Mesendoderm (in vitro differentiated cells): ENCODE results near the gene TEX44.

ENCODE experiments used
- DNase-seq: peaks from one replicate; pipeline ENCODE4 v3.0.0; 2013
- H2AK5ac ChIP-seq: 2 replicates; pipeline ENCODE4 v1.6.1; 2013; ENCODE audit warnings: low read length, inconsistent platforms
- H2BK120ac ChIP-seq: 2 replicates; pipeline ENCODE4 v1.6.1; 2013; ENCODE audit warnings: low read depth, mild to moderate bottlenecking, low read length, moderate library complexity, mixed read lengths
- H2BK15ac ChIP-seq: replicated peaks from 2 replicates; pipeline ENCODE4 v1.6.1; 2013; ENCODE audit warnings: low read depth, mild to moderate bottlenecking, moderate library complexity
- H2BK5ac ChIP-seq: 2 replicates; pipeline ENCODE4 v1.6.1; 2013; ENCODE audit warnings: low read length, inconsistent platforms
- H3K18ac ChIP-seq: 2 replicates; pipeline ENCODE4 v1.6.1; 2013; ENCODE audit warnings: mild to moderate bottlenecking, low read length, mixed read lengths
- H3K23ac ChIP-seq: one replicate; pipeline ENCODE4 v1.6.1; 2013; ENCODE audit warnings: low read length
- H3K27ac ChIP-seq: 2 replicates; pipeline ENCODE4 v1.5.1; 2013; ENCODE audit warnings: low read depth, mild to moderate bottlenecking, inconsistent platforms, low read length, moderate library complexity
- H3K27me3 ChIP-seq: 2 replicates; pipeline ENCODE4 v1.6.1; 2013; ENCODE audit warnings: low read length, control low read depth, mild to moderate bottlenecking, inconsistent platforms; ENCODE audit not compliant: insufficient read depth, poor library complexity
- H3K36me3 ChIP-seq: 2 replicates; pipeline ENCODE4 v1.6.1; 2013; ENCODE audit warnings: low read length, inconsistent platforms; ENCODE audit not compliant: control insufficient read depth, insufficient read depth
- H3K4ac ChIP-seq: one replicate; pipeline ENCODE4 v1.6.1; 2013; ENCODE audit warnings: low read depth, mild to moderate bottlenecking, low read length, moderate library complexity
- H3K4me1 ChIP-seq: 2 replicates; pipeline ENCODE4 v1.6.1; 2013; ENCODE audit warnings: low read depth, low read length, inconsistent platforms; ENCODE audit not compliant: control insufficient read depth
- H3K4me2 ChIP-seq: 2 replicates; pipeline ENCODE4 v1.6.1; 2013; ENCODE audit warnings: low read length
- H3K4me3 ChIP-seq: 2 replicates; pipeline ENCODE4 v1.5.1; 2013; ENCODE audit warnings: mild to moderate bottlenecking, low read length
- H3K56ac ChIP-seq: one replicate; pipeline ENCODE4 v1.6.1; 2013; ENCODE audit warnings: low read length
- H3K79me1 ChIP-seq: 2 replicates; pipeline ENCODE4 v1.6.1; 2013; ENCODE audit warnings: low read length, inconsistent platforms
- H3K79me2 ChIP-seq: 2 replicates; pipeline ENCODE4 v1.6.1; 2013; ENCODE audit warnings: mild to moderate bottlenecking, low read length; ENCODE audit not compliant: control insufficient read depth, insufficient read depth
- H3K9ac ChIP-seq: 2 replicates; pipeline ENCODE4 v1.6.1; 2013; ENCODE audit warnings: low read length, inconsistent platforms
- H4K5ac ChIP-seq: one replicate; pipeline ENCODE4 v1.6.1; 2013; ENCODE audit warnings: low read length
- H4K8ac ChIP-seq: one replicate; pipeline ENCODE4 v1.6.1; 2013; ENCODE audit warnings: low read depth, mild to moderate bottlenecking, control low read depth, low read length, moderate library complexity
- WGBS: extraction: QIAGEN DNeasy Blood & Tissue Kit; methylation state at CpG from one replicate; pipeline ENCODE4 v1.1.7; 2013; ENCODE audit warnings: low lambda C conversion rate, missing lambda C conversion rate; ENCODE audit not compliant: insufficient coverage; ENCODE audit errors: extremely low coverage; 5-methylcytosine and 5-hydroxymethylcytosine counted together

TEX44 gene

GRCh38 chr2:231612109-231612455, 19.4 kb downstream of the TEX44 start:
- Histone ChIP-seq H3K9ac (peak overlapping the region; percentile 50), H4K5ac (no peak overlapping the region), H3K79me1 (no peaks in the 10 kb centered on the region), H3K4ac (peak overlapping the region; percentile 38), H3K27me3 (no peaks in the 10 kb centered on the region), H2BK15ac (peak overlapping the region; percentile 7), H3K18ac (peak overlapping the region; percentile 33), H3K56ac (peak overlapping the region; percentile 68), H3K4me2 (no peak overlapping the region), H3K23ac (no peak overlapping the region), H3K27ac (peak overlapping the region; percentile 72), H3K79me2 (no peaks in the 10 kb centered on the region), H3K4me1 (peaks cover 5% of the 10 kb centered on the region), H3K36me3 (no peaks in the 10 kb centered on the region), H2BK5ac (no peak overlapping the region), H3K4me3 (no peak overlapping the region), H2AK5ac (no peak overlapping the region), H2BK120ac (no peak overlapping the region), H4K8ac (no peak overlapping the region)
- peak; percentile 96 for DNase-seq
- no CpG with 5 or more reads among the region's 10 CpGs for WGBS

GRCh38 chr2:231612456-231613330, 20.0 kb downstream of the TEX44 start:
- DNase-seq = peak; percentile 94
- no CpG with 5 or more reads among the region's 21 CpGs for WGBS

GRCh38 chr2:231613331-231613662, 20.6 kb downstream of the TEX44 start:
- peak overlapping the region; percentile 8 for H2BK120ac ChIP-seq
- H4K8ac ChIP-seq = no peak overlapping the region
- no peak overlapping the region for H2AK5ac ChIP-seq
- no peaks in the 10 kb centered on the region for H3K27me3 ChIP-seq
- no peaks in the 10 kb centered on the region for H3K36me3 ChIP-seq
- no peak overlapping the region for H3K23ac ChIP-seq
- H3K79me1 ChIP-seq = no peaks in the 10 kb centered on the region
- H3K4me1 ChIP-seq = peaks cover 5% of the 10 kb centered on the region
- H4K5ac ChIP-seq = no peak overlapping the region
- H3K56ac ChIP-seq = peak overlapping the region; percentile 92
- H3K9ac ChIP-seq = peak overlapping the region; percentile 85
- H3K18ac ChIP-seq = peak overlapping the region; percentile 57
- no peak overlapping the region for H3K4me3 ChIP-seq
- no peaks in the 10 kb centered on the region for H3K79me2 ChIP-seq
- no peak overlapping the region for H2BK15ac ChIP-seq
- H3K27ac ChIP-seq = peak overlapping the region; percentile 95
- peak overlapping the region; percentile 60 for H3K4ac ChIP-seq
- no peak for DNase-seq
- H2BK5ac ChIP-seq = no peak overlapping the region
- peak overlapping the region; percentile 73 for H3K4me2 ChIP-seq
- WGBS = no CpG with 5 or more reads among the region's 9 CpGs

More at GRCh38 chr2:231612456-231613330, 20.0 kb downstream of the TEX44 start:
- no peaks in the 10 kb centered on the region for H3K79me1 ChIP-seq
- no peak overlapping the region for H3K4me2 ChIP-seq
- H3K9ac ChIP-seq = peak overlapping the region; percentile 85
- H2AK5ac ChIP-seq = no peak overlapping the region
- peak overlapping the region; percentile 57 for H3K18ac ChIP-seq
- H3K4me1 ChIP-seq = peaks cover 5% of the 10 kb centered on the region
- no peak overlapping the region for H4K5ac ChIP-seq
- H3K27me3 ChIP-seq = no peaks in the 10 kb centered on the region
- H3K4me3 ChIP-seq = no peak overlapping the region
- H2BK120ac ChIP-seq = peak overlapping the region; percentile 8
- no peaks in the 10 kb centered on the region for H3K79me2 ChIP-seq
- no peak overlapping the region for H3K23ac ChIP-seq
- H4K8ac ChIP-seq = no peak overlapping the region
- H3K27ac ChIP-seq = peak overlapping the region; percentile 95
- peak overlapping the region; percentile 92 for H3K56ac ChIP-seq
- no peak overlapping the region for H2BK5ac ChIP-seq
- H2BK15ac ChIP-seq = peak overlapping the region; percentile 20
- peak overlapping the region; percentile 60 for H3K4ac ChIP-seq
- H3K36me3 ChIP-seq = no peaks in the 10 kb centered on the region

- H3K4me2 ChIP-seq = peak overlapping the region; percentile 94
Measured at GRCh38 chr2:231613663-231614558, 21.2 kb downstream of the TEX44 start.

GRCh38 chr2:231614559-231615057, 21.9 kb downstream of the TEX44 start:
- H2BK120ac ChIP-seq = peak overlapping the region; percentile 76
- peak overlapping the region; percentile 55 for H3K4me3 ChIP-seq
- peak overlapping the region; percentile 88 for H3K4ac ChIP-seq
- peak overlapping the region; percentile 29 for H4K8ac ChIP-seq
- no peaks in the 10 kb centered on the region for H3K79me1 ChIP-seq
- no peak overlapping the region for H2BK15ac ChIP-seq
- peak overlapping the region; percentile 91 for H3K18ac ChIP-seq
- peaks cover 5% of the 10 kb centered on the region for H3K4me1 ChIP-seq
- no CpG with 5 or more reads among the region's 46 CpGs for WGBS
- DNase-seq = peak; percentile 70
- H2AK5ac ChIP-seq = peak overlapping the region; percentile 93
- H3K9ac ChIP-seq = peak overlapping the region; percentile 99
- H3K27me3 ChIP-seq = no peaks in the 10 kb centered on the region
- H2BK5ac ChIP-seq = peak overlapping the region; percentile 96
- H3K56ac ChIP-seq = peak overlapping the region; percentile 100
- H3K36me3 ChIP-seq = no peaks in the 10 kb centered on the region
- peak overlapping the region; percentile 100 for H3K27ac ChIP-seq
- H3K4me2 ChIP-seq = peak overlapping the region; percentile 94
- peak overlapping the region; percentile 92 for H3K23ac ChIP-seq
- H4K5ac ChIP-seq = peak overlapping the region; percentile 77
- no peaks in the 10 kb centered on the region for H3K79me2 ChIP-seq

More at GRCh38 chr2:231613663-231614558, 21.2 kb downstream of the TEX44 start:
- no peaks in the 10 kb centered on the region for H3K36me3 ChIP-seq
- peak overlapping the region; percentile 90 for H3K4ac ChIP-seq
- no peaks in the 10 kb centered on the region for H3K79me1 ChIP-seq
- peak overlapping the region; percentile 92 for H3K23ac ChIP-seq
- no peaks in the 10 kb centered on the region for H3K79me2 ChIP-seq
- peak overlapping the region; percentile 29 for H4K8ac ChIP-seq
- no peak overlapping the region for H2AK5ac ChIP-seq
- H2BK15ac ChIP-seq = no peak overlapping the region
- peaks cover 5% of the 10 kb centered on the region for H3K4me1 ChIP-seq
- no peaks in the 10 kb centered on the region for H3K27me3 ChIP-seq
- H3K4me3 ChIP-seq = peak overlapping the region; percentile 55
- peak overlapping the region; percentile 91 for H3K18ac ChIP-seq
- peak overlapping the region; percentile 100 for H3K27ac ChIP-seq
- H3K56ac ChIP-seq = peak overlapping the region; percentile 100
- no CpG with 5 or more reads among the region's 86 CpGs for WGBS
- peak overlapping the region; percentile 76 for H2BK120ac ChIP-seq
- H3K9ac ChIP-seq = peak overlapping the region; percentile 99
- H4K5ac ChIP-seq = no peak overlapping the region
- peak overlapping the region; percentile 96 for H2BK5ac ChIP-seq
- DNase-seq = peak; percentile 97
